H1 (cell line): ENCODE measurements around the gene GPR65. TPM values are rescaled to one million over a fixed set of nuclear protein-coding genes. Genes with fewer than 3 reads are reported as not detected.

ENCODE experiments used
- EZH2 ChIP-seq: fragments of 200-600 bp; sonication (generic); IDR thresholded peaks from 2 replicates; pipeline ENCODE4 v1.7.1; 2012; ENCODE audit warnings: low read depth, mild to moderate bottlenecking, moderate library complexity, low read length, inconsistent platforms; ENCODE audit not compliant: severe bottlenecking
- polyA plus RNA-seq, 7 experiments: library from polyadenylated mRNA; depleted of rRNA in 3 of 7; stranded (reverse) in 5 of 7; unstranded in 2 of 7; fragments of >200 nt in 5 of 7; fragments of 200-250 nt in 2 of 7; gene quantifications; 1 replicate in 5 of 7; 2 replicates in 1 of 7; 4 replicates in 1 of 7; pipeline versions ENCODE4 v1.2.1 to v1.2.3, GENCODE V29; 2011 to 2013; ENCODE audit warnings: missing spikeins in 2 of 7, mixed read lengths in 2 of 7
- total RNA-seq: library from RNA; stranded (reverse); fragmentation: NEBNext Ultra II Directional; extraction: Animal tissue kit (Norgen Biotek cat#: 25700); gene quantifications from 2 replicates; pipeline ENCODE4 v1.2.1, GENCODE V29; 2021

GPR65 gene
- total and polyA plus RNA-seq, 2 of the 8 experiments (the other 6 are each of a cell fraction or from before 2014, with no cell fraction given): not detected

DNA sequence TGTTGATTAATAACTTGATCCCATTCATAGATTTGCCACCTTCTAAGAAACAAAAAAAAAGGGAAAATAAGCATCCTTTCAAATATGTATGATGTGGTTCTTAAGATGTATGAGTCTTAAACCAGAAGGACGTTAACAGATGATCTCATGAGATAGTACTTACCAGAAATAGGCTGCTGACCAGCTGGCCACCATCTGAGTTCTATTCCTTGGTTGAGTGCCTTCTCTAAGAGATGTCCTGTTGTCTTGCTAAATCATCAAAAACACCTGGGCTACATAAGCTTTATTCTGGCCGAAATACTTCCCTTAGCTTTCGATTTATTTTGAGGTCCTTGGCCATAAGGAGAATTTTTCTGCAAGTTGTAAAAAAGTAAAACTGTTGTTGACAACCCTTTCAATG, 55.6 kb downstream of the GPR65 start (continued):
- no peak for TF ChIP-seq EZH2
